Stimulated activated CD4-positive, alpha-beta T cell treated with anti-CD3 and anti-CD28 coated beads, Interleukin-2, amount 100 ng/mL, for 4 hours (primary cell): Measurements from ENCODE around the gene ZNF132.
"Not testable (repeated sequence)": the region's sequence is repeated elsewhere in the genome, so short reads cannot be mapped to it uniquely, and the experiment has no call there.

Source experiments
- DNase-seq: peaks from one replicate; pipeline ENCODE4 v3.0.0-alpha.2; 2020; ENCODE audit warnings: low read depth

Gene ZNF132

DNA sequence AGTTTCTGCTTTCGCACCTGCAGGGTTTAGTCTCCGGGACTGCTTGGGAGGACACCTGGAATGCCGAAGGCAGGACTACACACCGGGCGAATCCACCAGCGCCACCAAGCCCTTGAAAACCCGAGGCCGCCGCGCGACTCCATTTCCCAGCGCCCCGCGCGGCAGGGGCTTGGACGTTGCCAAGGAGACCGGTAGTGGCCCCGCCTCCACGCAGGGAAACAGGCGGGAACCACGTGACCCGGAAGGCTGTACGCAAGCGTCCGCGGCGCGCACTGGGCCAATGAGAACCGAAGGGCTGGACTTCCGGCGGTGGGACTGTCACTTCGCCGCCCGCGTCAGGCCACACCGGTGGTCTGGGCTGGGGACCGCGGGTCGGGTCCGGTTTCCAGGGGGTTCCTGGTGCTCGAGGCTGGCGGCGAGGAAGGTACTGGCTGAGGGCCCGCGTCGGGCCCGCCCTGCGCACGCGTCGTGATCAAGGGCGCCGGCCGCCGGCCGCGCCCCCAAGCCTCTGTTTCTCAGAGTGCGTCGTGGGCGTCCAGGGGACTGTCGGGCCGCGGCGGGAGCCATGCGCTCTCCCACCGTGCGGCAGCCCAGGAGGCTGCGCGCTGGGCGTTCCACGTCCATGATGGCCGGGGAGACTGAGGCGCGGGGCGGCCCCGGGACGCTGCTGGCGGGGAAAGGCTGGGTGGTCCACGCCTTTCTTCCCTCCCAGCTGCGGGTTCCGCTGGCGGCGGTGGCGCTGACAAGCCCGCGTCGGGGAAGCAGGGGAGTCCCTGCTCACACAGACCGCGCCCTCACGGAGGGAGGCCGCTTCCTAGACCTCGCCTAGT, 27.0 kb upstream of the ZNF132 start, which contains the start of gene ZNF324:
Gene ZNF324 (plus strand): TSS at position 321 of the 830 bp plus-strand sequence. CDS start 2,106 bp downstream, outside the sequence.
- peak; percentile 96 for DNase-seq

DNA sequence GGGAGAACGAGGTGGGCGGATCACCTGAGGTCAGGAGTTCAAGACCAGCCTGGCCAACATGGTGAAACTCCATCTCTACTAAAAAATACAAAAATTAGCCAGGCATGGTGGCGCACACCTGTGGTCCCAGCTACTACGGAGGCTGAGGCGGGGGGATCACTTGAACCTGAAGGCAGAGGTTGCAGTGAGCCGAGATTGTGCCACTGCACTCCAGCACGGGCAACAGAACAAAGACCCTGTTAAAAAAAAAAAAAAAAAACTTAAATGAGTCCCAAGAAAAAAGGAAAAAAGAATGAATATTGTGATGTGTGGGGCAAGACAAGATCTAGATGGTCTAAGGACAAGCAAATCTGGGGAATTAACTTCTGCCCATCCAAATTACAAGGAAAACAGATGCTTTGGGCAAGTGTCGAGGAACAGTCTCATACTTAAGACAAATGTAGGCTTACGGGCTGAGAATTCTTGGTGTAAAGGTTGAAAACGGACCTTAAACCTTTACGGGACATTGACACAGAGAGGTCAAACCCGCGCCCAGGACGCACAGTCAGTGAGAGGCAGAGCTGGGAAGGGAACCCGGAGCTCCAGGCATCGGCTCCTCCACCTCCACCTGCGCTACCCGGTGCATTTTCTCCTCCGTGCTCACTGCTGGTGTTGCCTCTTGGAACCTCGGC, 26.3 kb upstream of the ZNF132 start:
- DNase-seq: no peak

DNA sequence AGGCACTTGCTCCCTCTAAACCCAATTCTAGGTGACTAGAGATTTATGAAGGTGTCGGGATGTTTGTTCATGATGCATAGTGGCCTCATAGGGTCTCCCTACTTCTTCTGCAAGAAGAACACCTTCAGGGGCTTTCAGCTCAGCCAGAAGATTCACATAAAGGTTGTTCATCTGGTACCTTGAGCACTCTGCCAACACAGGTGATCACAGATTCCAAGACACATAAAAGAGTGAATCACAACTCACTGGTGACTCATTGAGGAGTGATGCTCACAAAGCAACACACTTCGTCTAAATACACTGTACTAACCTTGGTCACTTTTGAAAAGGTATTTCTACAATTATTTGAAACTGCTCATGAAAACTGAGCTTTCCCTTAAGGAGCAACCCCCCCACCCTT, 20.1 kb upstream of the ZNF132 start:
- no peak for DNase-seq

DNA sequence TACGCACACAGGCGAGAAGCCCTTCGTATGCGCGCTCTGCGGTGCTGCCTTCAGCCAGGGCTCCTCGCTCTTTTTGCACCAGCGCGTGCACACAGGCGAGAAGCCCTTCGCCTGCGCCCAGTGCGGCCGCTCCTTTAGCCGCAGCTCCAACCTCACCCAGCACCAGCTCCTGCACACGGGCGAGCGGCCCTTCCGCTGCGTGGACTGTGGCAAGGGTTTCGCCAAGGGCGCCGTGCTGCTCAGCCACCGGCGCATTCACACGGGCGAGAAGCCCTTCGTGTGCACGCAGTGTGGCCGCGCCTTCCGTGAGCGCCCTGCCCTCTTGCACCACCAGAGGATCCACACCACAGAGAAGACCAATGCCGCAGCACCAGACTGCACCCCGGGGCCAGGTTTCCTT, 16.2 kb upstream of the ZNF132 start:
- no peak for DNase-seq

DNA sequence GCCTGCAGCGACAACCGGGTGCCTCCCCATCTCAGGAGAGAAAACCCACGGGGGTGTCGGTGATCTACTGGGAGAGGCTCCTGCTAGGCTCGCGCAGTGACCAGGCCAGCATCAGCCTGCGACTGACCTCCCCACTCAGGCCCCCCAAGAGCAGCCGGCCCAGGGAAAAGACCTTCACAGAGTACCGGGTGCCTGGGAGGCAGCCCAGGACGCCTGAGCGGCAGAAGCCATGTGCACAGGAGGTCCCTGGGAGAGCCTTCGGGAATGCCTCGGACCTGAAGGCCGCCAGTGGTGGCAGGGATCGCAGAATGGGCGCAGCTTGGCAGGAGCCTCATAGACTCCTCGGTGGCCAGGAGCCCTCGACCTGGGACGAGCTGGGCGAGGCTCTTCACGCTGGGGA, 15.4 kb upstream of the ZNF132 start:
- DNase-seq: no peak

DNA sequence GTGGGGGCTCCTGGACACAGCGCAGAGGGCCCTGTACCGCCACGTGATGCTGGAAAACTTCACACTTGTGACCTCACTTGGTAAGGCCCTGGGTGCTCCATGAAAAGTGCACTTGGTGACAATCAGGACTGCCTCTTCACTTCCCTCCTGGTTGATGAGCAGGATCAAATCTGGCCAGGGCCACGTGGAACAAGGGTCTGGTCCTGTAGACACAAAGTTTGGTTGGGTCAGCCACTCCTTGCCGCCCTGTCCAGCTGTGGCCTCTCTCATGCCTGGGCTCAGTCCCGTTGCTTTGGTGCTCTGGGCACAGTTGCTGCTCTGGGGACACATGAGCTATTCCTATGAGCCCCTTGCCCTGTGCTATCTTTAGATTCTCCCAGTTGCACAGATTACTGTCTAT, 13.8 kb upstream of the ZNF132 start:
- no peak for DNase-seq

DNA sequence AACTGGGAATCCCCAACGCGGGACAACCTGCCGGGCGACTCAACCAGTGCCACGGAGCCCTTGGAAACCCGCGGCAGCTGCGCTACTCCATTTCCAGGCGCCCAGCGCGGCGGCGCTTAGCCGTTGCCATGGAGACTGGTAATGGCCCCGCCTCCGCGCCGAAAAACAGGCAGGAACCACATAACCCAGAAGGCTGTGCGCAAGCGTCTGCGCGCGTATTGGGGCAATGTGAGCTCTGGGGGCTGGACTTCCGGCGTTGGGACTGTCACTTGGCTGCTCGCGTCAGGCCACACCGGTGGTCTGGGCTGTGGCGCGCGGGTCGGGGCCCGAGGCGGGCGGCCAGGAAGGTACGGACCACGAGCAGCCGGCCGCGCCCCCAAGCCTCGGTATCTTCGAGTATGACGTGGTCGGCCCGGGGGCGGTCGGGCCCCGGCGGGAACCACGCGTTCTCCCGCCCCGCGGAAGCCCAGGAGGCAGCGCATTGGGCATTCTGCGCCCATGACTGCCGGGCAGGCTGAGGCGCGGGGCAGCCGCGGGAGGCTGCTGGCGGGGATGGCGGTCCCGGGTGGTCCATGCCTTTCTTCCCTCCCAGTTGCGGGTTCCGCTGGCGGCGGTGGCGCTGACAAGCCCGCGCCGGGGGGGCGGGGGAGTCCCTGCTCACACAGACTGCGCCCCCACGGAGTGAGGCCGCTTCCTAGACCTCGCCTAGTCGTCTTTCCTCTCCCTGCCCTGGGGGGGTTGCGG, 11.6 kb upstream of the ZNF132 start, which contains the start of gene ZNF324B:
Gene ZNF324B (plus strand): TSS at position 265 of the 744 bp plus-strand sequence. CDS start 2,080 bp downstream, outside the sequence.
- DNase-seq: peak; percentile 94

DNA sequence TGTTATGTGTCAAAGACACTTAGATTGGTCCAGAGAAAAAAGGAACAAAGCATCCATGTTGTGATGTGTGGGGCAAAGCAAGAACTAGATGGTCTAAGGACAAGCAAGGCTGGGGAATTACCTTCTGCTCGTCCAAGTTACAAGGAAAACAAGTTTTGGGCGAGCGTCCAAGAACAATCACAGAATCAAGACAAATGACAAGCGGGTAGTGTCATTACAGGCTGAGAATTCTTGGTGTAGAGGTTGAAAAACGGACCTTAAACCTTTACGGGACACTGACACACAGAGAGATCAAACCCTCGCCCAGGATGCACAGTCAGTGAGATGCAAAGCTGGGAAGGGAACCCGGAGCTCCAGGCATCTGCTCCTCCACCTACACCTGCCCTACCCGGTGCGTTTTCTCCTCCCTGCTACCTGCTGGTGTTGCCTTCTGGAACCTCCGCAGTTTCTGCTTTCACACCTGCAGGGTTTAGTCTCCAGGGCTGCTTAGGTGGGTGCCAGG, 11.0 kb upstream of the ZNF132 start:
- DNase-seq: no peak

DNA sequence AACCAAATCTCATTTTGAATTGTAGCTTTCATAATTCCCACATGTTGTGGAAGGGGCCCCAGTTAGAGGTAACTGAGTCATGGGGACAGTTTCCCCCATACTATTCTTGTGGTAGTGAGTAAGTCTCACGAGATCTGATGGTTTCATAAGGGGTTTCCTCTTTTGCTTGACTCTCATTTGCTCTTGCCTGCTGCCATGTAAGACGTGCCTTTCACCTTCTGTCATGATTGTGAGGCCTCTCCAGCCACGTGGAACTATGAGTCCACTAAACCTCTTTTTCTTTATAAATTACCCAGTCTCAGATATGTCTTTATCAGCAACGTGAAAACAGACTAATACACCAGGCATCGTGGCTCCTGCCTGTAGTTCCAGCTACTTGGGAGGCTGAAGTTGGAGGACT, 10.0 kb upstream of the ZNF132 start:
- not testable (repeated sequence) for DNase-seq

DNA sequence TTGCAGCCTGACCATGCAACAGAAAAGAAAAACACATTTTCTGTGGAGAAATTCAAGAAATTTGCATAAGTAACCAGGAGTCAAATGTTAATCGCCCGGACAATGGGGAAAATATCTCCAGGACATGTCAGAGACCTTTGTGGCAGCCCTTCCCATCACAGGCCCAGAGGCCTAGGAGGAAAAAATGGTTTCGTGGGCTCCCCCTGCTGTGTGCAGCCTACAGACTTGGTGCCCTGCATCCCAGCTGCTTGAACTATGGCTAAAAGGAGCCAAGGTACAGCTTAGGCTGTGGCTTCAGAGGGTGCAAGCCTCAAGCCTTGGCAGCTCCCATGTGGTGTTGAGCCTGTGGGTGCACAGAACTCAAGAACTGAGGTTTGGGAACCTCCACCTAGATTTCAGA, 8.9 kb upstream of the ZNF132 start:
- not testable (repeated sequence) for DNase-seq

DNA sequence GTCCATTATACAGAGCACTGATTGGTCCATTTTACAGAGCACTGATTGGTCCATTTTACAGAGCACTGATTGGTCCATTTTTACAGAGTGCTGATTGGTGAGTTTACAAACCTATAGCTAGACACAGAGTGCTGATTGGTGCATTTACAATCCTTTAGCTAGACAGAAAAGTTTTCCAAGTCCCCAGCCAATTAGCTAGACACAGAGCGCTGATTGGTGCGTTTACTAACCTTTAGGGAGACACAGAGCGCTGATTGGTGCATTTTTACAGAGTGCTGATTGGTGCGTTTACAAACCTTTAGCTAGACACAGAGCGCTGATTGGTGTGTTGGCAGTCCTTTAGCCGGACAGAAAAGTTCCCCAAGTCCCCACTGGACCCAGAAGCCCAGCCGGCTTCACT, 3.0 kb upstream of the ZNF132 start:
- not testable (repeated sequence) for DNase-seq

DNA sequence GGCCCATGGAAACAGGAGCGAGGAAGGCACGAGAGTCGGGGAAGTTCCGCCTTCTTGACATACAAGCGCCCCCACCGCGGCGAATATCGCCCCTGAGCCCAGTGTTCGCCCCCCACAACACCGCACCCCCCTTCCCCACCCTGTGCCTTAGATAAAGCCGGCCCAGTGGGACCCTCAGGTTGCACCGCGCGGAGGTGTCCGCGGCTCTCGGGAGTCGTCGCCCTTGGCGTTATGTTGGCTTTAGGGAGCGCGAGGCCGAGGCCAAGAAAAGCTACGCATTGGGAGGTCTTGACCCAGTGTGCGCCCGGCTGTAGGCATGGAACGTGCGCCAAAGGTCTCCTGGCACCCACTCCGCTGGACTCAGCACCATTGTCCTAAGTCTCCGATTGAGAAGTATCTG, 603 bp upstream of the ZNF132 start:
- no peak for DNase-seq

DNA sequence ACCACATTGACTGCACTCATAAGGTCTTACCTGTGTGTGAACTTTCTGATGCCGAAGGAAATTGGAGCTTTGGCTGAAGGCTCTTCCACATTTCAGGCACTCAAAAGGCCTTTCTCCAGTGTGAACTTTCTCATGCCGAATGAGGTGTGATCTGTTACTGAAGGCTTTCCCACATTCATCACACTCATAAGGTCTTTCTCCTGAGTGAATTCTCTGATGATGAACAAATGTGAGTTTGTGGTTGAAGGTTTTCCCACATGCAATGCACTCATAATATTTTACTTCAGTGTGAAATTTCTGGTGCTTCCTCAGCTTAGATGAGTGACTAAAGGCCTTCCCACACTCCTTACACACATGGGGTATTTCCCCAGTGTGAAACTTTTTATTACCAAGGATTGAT, 5.7 kb downstream of the ZNF132 start:
- no peak for DNase-seq

DNA sequence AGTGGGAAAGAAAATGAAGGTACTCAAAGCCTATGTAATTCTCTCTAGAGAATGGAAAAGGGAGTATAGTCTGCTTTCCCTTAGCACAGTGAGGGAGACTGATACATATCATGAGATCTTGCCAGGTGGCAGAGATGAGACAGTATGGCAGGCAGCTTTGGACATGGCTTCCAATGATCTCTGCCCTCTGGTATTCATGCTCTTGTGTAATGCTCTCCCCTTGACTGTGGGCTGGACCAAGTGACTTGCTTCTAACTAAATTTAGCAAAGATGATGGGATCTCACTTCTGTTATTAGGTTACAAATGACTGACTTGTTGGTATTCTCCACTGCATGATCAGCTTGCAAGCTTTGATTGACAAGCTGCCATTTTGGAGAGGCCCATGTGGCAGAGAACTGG, 10.2 kb downstream of the ZNF132 start:
- DNase-seq: no peak

DNA sequence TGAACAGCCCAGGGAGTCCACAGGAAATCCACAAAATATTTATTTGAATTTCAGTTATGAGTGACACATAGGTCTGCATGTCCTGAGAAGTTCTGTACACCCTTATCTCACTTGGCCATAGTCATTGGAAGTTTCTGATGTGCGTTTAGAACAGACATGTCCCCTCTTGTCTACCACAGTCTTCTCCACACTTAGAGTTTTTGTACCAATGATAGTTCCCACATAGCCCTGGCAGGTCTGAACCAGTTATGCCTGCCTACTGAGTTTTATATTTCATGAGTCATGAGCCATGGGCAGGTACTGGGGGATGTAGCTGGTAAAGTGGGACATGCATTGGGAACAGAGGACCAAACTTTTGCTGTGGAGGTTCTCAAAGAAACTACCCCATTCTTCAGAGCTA, 11.3 kb downstream of the ZNF132 start:
- no peak for DNase-seq

DNA sequence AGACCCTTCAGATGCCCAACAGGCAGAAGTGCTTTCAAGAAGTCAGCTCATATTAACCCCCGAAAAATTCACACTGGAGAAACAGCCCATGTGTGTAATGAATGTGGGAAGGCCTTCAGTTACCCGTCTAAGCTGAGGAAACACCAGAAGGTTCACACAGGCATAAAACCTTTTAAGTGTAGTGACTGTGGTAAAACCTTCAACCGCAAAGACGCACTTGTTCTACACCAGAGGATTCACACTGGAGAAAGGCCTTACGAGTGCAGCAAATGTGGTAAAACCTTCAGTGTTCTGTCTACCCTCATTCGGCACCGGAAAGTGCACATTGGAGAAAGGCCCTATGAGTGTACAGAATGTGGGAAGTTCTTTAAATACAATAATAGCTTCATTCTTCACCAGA, 22.9 kb downstream of the ZNF132 start:
- DNase-seq: no peak

DNA sequence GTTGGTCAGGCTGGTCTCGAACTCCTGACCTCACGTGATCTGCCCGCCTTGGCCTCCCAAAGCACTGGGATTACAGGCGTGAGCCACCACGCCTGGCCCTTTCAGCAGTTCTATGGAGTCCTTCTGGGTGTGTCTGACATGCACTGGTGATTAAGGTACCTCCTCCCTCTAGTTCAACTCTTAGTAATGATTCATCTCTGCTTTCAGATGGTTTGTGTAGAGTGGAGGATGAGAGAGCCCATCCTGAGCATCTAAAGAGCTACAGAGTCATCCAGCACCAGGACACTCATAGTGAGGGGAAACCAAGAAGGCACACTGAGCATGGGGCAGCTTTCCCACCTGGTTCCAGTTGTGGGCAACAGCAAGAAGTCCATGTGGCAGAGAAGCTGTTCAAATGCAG, 23.3 kb downstream of the ZNF132 start:
- no peak for DNase-seq

DNA sequence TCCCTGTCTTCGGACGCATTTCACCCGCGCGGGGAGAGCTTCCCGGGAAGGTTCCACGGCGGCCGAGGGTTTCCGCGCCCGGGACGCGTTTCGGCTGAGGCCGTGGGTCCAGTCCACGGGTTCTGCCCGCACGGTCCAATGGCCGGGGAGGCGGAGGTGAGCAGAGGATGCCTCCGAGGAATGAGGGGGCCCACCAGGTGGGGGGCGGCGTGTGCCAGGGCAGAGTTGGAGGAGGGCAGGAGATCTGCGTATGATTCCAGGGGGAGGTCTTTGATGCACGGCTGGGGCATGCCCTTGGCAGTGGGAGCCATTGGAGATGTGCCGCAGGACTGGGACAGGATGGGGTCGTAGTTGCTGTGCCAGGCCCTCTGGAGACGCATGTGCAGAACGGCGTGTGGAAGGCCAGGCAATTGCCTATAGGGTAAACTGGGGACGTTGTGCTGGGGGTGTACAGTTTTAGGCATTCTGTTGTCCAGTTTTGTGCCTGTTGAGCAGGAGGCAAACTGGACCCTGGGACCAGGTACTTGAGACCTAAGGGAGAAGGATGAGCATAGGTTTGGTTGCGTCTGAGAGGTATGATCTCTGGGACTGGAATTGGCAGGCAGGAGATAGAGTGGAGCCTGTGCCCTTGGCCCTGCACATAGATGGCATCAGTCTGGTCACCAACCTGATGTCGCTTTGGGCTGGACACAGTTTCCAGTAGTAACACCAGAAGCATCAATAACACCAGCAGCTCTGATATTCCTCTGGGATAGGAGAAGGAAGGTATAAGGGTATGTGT, 30.8 kb downstream of the ZNF132 start:
- no peak for DNase-seq

DNA sequence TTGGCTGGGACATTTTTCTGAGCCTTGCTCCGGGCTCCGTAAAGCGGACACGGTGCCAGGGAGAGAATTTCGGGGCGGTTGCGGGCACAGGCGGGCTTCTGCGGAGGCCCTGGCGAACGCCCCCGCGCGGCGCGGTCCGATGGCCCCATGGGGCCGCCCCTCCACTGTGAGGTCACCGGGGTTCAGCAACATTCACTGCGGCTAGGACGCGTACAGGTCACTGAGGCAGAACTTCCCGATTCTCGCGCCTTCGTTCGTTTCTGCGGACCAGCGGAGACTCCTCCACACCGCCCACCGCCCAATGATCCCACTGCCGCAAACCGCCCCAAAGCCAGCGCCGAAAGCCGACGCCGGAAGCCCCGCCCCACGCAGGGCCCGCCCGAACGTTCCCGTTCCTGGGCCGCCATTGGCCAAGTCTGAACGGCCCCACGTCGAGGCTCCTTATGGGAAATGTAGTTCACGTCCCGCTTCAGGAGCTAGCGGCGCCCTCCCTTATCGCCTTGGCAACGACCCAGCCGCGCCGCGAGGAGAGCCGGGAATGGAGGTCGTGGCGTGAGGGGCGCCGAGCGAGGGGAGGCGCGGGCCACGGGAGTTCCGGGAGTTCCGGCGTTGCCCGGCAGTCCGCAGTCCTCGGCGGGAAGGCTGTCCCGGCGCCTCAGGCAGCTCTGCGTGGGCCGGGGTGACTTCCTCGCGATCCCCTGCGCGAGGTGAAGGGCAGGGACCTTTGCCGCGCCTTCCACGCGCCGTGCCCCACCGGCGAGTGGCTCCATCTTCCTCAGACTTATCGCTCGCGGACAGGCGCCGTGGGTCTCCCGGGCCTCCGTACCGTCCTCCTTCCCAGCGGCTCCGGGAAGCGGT, 31.6 kb downstream of the ZNF132 start, which contains the start of gene ZNF584:
Gene ZNF584 (plus strand): TSS at position 498 of the 858 bp plus-strand sequence. CDS start 499 bp downstream, outside the sequence.
- peak; percentile 94 for DNase-seq

DNA sequence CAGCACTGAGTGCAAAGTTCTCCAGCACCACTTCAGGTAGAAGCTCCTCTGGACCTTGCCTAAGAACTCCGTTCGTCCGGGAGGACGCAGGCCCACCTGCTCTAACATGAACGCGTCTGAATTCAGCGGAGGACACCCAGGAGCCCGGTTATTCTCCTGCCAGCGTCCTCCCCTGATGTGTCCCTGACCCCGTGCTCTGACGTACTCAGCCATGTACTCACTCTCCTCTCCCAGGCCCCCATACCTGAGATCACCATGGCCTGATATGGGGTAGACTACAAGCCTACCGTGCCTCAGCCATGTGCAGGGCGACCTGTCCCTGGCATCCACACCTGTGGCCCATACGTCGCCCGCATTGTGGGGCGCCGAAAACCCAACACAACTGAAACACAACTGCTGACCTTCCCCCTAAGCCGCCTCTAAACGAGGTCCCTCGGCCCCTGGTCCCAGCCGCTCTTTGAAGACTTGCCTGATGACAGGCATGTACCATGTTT, 32.2 kb downstream of the ZNF132 start:
- no peak for DNase-seq
